GM18520 (cell line): ENCODE measurements around the gene IFT20.
"Not testable (repeated sequence)": the region's sequence is repeated elsewhere in the genome, so short reads cannot be mapped to it uniquely, and the experiment has no call there.

Experiments used
- ATAC-seq: cut with Tn5 transposase; IDR thresholded peaks from one replicate; pipeline ENCODE4 v1.9.1; 2021; ENCODE audit not compliant: unreplicated experiment

The IFT20 gene

DNA sequence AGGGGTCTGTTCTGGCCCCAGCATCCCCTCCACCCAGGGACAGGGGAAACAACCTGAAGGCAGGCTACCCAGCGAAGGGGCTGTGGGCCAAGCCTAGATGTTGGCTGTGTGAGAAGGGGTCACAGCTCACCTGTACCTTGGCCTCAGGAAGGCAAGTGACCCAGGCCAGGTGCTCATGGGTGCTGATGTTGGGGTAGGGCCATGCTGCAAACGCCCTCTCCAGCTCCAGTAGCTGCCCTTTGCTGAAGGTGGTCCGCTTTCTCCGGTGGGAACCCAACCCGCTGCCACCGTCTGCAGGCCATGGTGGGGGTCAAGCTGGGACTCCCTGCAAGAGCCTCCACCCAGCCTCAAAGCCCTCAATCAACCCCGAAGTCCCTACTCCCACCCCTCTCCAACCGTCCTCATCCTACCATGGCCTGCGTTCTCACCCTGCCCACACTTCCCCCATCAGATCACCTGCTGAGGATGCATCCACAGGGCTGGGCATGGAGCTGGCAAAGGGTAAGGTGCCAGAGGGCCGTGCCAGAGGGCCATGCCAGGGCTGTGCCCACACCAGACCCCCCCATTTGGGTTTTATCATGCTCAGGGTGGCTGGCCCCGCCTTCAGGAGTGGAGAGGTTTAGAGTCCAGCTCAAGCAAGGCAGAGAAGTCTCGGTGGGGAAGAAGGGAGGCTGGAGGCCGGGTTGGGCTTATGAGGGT, 29.5 kb upstream of the IFT20 start, which contains the start of gene SEBOX:
Gene SEBOX, minus strand, starts transcription at position 535 of the 699 bp plus-strand sequence. Its CDS starts 48 bp downstream, at position 487.
- ATAC-seq: no peak

DNA sequence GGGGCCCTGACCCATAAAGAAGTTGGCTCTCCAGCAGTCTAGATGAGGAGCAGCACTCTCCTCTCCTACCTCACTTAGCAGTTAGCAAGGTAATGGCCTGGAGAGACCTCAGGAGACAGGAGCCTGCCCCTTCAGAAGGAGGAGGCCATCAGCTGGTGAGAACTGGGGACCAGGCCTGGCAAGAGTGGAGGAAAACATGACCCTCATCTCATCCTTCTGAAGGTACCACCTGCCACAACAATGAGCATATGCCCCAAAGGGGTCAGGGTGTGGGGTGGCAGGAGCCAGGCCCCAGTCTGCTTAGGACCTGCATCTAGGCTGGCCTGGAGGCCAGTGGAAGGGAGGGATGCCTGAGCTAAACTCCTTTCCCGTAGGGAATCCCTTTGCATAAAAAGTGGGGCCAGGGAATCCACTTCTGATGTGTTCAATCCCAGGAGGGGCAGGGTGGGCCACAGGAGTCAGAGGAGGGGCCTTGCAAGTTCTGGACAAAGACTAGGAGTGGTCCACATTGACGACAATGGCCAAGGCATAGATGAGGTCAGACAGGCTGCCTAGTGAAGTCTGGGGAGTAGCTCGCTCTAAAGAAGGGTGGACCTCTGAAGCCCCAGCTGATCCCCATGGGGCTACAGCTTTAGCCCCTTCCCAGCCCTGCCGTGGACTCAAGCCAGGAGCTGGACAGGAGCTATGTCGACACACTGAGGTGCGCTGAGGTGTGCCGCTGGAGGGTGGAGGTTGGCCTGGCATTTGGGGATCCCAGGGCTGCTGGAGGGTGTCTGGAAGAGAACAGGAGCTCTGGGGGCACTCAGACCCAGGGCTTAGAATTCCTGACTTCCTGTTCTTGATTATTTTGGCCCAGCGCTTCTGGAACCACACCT, 28.7 kb upstream of the IFT20 start:
- ATAC-seq: no peak

DNA sequence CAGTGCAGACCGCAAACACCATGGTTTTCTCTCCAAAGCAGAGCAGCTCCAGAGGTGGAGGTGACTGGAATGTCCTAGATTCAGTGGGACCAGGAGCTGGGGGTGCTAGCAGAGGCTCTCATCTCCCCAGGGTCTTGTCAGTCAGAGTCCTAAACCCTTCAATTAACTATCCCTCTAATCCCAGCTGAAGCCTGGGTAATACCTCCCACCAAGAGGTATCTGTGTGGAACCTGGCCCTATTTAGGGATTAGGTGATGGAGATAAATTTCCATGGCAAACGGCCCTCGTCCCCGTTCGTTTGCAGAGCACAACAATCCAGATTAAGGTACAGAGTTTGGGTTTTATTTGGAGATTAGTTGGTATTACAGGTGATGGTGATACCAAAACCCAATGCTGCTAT, 27.9 kb upstream of the IFT20 start:
- ATAC-seq: no peak

DNA sequence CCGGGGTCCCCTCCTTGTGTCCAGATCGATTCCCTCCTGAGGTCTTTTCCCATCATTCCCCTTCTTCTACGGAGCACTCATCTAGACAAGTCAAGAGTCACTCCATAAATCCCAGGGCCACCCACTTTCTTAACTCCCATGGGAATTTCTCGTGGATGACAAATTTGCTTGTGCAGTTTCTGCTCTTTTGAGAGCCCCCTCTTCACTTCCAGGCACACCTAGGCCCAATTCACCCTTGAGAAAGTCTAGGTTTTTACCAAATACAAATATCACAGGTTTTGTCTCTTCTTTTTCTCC, 22.6 kb upstream of the IFT20 start:
- no peak for ATAC-seq

DNA sequence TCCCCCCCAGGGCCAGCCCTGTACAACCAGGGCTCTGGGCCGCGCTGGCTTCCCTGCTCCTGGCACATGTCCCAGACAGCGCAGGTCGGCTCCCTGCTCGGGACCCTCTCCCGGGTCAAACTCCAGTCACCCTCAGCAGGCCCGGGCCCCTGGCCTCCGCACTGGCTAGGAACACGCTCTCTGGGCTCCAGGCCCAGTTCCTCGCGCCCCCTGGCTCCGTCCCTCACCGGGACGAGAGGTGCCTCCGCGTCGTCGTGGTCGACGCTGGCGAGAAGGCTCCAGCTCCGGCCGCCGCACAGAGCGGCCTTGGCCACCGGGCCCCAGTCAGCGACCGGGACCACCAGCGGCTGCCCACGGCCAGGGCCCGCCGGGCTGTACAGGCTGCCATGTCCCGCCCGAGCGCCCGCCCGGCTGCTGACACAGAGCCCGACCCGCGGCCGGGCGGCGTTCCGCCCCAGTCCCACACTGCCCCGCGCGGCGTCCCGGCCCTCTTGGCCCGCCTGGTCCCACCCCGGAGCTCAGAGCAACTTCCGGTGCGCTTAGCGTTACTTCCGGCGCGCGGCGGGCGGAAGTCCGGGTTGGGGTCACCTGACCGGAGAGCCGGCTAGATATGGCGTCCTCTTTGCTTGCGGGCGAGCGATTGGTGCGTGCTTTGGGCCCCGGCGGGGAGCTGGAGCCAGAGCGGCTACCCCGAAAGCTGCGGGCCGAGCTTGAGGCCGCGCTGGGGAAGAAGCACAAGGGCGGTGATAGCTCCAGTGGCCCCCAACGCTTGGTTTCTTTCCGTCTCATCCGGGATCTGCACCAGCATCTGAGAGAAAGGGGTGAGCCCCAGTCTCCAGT, 22.0 kb upstream of the IFT20 start, which contains the start of gene POLDIP2:
Gene POLDIP2, minus strand, starts transcription at position 467 of the 840 bp plus-strand sequence. Its CDS starts 79 bp downstream, at position 388.
- ATAC-seq: peak; percentile 90

DNA sequence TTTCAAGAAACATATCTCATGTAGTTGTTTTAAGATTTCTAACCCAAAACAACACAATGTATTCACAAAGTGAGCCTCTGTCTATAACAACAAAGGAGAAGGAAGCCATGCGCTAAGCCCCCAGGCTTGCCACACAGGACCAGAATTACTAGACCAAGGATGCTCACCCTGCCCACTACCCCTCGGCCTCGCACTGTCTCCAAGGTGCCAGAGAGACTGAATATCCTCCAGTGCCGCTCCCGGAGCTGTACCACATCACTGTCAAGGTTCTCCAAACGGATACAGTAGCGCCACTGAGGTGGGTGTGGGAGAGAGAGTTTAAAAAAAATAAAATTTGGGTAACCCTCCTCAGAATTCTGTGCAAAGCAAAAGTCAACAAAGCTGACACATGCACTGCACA, 15.0 kb upstream of the IFT20 start:
- ATAC-seq: no peak

DNA sequence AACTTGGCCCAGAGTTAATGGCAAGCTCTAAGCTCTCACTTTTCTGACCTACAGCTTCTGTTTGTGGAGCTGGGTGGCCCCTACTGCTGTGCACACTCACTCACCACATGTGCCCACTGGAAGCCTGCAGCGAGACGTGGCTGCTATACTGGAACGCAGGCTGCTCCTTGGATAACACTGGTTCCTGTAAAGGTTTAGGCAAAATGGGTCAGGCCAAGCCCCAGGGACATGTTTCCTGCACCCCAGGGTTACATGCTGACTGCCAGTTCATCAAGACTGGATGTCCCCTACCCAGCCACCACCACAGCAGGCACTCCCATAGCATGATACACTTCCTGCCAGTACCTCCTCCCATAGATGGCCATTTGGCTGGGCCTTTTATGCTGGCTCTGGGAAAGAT, 13.7 kb upstream of the IFT20 start:
- ATAC-seq: no peak

DNA sequence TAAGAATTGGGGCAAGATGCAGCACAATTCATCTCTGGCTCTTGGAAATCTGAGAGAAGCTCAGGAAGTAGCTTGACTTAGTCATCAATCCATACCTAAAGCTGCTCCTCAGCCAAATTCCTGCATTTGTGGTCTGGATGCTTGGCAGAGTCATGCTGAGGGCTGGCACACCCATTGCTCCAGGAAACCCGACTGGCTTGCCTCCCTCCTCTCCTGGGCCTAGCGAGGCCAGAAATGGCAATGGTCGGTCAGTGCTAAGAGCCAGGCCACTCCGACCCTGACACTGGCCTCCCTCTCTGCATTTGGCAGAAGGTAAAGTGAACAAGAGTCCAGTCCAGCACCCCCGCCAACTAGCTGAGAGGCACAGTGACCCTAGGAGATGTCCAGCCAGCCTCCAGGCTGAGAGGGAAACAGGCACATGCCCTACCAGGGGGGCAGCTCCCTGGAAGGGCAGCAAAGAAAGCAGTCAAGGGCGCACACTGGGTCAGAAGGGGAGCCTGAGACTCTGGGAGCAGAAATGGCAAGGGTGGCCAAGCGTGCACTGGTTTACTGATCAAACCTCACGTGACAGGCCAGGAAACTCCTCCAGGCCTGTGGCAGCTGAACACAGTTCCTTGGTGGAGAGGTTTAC, 12.1 kb upstream of the IFT20 start:
- ATAC-seq: no peak

DNA sequence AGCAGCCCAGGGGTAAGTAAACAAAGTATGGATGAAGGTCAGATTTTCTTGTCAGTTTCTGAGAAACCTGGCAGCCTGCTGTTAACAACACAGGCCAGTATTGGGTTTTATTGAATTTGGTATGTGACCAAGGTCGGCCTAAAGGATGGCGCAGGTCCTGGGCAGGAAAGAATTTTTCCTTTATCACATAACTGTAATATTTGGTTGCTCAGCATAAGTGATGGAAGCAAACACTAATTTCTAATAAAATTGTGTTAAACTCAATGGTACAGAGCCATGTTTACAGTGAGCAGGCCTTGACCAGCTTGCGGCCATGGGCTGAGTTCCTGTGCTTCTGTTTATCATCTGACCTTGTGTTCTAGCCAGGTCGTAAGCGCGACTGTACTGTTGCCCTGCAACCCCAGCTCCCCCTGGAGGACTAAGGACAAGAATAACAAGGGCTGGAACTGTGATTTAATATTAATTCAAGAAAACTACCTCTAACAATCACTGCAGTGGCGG, 11.5 kb upstream of the IFT20 start:
- no peak for ATAC-seq

DNA sequence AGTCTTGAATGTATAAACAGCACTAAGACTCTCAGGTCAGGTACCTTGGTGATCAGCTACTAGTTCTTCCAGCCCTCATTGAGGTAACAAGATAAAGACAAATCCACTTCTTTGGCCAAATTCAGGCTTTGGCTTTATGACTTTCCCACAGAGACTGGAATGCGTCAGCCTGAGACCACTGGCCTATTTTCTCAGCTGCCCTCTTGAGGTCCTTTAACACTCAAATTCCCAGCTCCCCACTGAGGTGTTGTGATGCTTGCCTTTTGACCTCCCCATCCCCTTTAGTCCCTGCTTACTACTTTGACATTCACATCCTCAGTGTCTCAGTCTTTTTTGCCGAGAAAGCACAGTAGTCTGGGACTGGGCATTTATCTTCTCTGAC, 10.9 kb upstream of the IFT20 start:
- ATAC-seq: no peak

DNA sequence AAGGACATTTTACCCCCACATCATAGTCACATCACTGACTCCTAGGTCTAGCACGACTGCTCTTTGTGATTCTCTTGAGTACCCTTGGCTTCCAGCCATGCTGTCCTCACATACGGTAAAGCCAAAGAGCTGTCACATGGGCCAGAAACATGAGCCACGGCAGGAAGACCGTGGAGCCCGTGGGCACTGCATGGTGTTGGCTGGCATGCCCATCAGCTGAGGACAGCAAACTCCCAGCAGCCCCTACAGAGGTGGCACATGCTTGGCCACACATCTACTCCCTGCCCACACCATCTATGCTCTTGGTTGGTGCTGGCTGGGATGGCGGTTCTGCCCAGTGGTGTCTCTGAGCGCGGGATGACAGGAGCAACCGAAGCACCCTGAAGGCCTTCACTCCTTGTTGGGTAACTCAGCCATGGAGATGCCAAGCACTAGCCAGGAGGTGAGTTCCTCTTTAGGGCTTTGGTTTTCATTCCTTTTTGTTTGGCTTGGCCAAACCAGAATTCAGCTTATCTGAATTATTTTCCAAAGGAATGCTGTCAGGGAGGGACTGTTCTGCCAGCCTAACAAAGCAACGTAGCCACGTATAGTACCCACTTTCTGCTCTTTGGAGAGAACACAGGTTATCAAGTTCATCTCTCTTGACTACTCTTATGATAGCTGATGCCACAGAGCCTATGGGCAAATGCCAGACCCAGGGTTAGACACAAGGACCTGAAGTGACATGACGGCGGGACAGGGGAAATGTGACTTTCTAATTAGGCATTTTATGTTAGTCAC, 10.3 kb upstream of the IFT20 start:
- ATAC-seq: no peak

DNA sequence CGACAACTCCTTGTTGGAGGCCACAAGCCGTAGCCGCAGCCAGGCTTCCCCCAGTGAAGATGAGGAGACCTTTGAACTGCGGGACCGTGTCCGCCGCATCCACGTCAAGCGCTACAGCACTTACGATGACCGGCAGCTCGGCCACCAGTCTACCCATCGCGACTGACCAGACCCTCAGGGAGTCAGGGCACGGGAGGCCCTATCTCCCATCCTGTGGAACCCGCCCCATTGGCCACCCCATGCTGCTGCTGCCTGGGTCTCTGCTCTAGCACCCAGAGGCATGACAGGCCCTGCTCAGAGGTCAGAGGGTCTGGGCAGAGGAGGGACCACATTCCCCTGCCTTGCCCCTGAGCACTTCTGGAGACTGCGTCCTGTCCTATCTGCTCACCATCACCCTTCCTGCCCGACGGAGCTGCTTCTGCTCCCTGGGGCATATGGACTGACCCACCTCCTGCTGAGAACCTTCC, 9.2 kb upstream of the IFT20 start:
- ATAC-seq: no peak

DNA sequence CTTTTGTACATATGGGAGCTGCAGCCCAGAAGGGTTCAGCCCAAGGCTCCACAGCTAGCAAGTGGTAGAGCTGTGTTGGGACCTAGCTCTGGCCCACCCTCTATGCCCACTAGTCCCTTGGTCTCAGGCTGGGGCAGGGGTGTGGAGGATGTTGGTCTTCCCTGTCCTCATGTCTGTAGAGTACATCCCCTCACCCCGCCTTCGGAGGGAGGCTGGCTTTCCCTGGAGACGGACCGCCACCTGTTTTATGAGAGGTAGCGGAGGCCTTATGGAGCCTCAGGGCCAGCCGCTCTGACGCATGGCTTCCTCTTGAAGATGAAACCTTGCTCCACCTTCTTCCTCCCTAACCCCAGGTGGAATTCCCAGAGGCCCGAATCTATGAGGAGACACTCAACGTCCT, 8.7 kb upstream of the IFT20 start:
- ATAC-seq: no peak

DNA sequence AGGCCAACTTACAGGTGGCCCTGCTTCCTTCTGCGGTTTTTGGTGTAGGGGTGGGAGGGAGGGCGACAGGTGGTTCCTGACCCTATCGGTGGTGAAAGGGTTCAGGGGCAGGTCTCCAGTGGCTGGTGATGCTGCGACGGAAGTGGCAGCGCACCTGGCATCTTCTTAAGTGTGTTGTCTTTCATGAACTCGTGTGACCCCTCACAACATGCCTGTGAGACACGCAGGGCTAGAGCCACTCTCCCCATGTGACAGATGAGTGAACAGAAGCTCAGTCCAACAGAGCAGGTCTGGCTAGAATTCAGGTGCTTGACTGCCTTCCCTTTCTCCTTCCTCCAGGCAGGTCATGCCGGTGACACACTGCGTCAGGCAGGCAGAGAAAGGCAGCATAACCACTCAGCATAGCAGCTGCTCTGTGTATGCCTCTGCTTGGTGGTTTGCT, 8.2 kb upstream of the IFT20 start:
- ATAC-seq: no peak

DNA sequence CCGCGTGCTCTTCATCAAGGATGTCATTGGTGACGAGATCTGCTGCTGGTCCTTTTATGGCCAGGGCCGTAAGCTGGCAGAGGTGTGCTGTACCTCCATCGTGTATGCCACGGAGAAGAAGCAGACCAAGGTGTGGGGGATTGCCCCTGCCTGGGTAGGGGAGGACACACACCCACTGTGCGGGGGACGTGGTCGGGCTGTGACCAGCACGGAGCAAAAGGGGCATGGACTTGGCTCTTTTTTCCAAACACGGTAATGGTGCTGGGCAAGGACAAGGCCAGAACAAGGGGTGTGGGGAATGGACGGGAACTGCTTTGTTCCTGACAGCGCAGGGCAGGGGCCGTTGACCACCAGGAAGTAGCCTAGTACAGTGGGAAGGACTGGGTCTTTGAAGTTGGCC, 7.0 kb upstream of the IFT20 start:
- ATAC-seq: no peak

DNA sequence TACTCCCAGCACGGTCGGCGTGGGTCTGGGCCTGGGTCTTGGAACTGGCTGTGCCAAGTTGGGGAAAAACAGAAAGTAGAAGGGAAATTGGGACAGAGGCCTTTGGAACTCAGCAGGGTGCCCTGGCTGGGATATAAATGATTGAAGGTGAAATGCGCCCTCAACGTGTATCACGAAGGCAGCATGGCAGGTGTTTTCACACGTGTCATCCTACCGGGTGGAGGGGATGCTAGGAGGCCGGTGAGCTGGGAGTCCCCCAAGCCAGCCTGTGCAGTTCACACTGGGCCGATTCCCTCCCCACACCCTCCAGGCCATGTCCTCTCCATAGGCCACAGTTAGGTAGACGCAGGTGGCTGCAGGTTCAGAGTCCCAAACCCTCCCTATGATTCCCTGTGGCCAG, 6.2 kb upstream of the IFT20 start:
- ATAC-seq: no peak

DNA sequence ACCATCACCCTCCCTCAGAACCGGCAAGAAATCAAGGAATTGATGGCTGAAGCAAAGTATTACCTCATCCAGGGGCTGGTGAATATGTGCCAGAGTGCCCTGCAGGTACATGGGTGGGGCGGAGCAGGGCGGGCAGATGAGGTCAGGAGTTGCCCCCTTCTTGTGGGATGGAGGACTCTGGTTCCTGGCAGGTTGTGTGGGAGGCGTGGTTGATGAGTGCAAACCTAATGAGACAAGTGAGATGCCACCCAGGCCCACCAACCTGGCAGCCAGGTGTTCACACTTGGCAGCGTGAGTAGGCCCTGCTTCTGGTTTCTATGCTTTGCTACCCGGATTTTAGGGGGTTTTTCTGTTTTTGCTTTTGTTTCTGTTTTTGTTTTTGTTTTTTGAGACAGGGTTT, 5.1 kb upstream of the IFT20 start:
- no peak for ATAC-seq

DNA sequence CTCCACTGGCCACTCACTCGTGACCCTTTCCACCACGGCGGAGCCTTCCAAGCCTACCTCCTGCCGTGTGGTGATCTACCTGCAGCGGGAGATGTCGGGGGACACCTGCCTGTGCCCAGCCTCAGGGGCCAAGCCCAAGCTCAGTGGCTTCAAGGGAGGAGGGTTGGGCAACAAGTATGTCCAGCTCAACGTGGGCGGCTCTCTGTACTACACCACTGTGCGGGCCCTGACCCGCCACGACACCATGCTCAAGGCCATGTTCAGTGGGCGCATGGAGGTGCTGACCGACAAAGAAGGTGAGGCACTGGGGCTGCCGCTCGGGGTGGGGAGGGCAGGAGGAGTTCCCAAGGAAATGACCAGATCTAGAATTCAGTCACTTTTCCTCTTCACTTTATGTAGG, 4.2 kb upstream of the IFT20 start:
- ATAC-seq: no peak

DNA sequence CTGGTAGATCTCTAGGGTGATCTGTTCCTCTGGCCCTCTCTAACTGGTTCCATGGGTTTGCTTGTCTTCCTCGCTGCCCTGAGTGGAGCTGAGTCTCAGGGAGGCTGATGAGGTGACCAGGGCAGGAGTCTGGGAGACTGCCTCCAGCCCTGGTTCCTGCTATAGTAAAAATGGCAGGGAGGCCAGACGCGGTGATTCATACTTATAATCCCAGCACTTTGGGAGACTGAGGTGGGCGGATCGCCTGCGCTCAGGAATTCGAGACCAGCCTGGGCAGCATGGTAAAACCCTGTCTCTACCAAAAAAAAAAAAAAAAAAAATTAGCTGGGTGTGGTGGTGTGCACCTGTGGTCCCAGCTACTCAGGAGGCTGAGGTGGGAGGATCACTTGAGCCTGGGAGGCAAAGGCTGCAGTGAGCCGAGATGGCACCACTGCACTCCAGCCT, 3.5 kb upstream of the IFT20 start:
- not testable (repeated sequence) for ATAC-seq
